ENCODE results near the gene GLP2R.

GLP2R gene

GRCh38 chr17:9926150-9926804 is 100.6 kb downstream of the GLP2R start:
- peaks cover 1% of the 10 kb centered on the region for H3K27me3 Mint-ChIP-seq
- no peaks in the 10 kb centered on the region for H3K9me3 Mint-ChIP-seq (ENCODE audit: low read depth)
- H3K36me3 Mint-ChIP-seq, result no peaks in the 10 kb centered on the region
- H3K4me1 Mint-ChIP-seq (ENCODE audit: low read depth), result peaks cover 2% of the 10 kb centered on the region
- H3K27ac Mint-ChIP-seq, result no peak overlapping the region
- no peak overlapping the region for H3K4me3 Mint-ChIP-seq

- Mint-ChIP-seq H3K36me3 (no peaks in the 10 kb centered on the region), H3K4me1 (ENCODE audit: low read depth) (peaks cover 2% of the 10 kb centered on the region), H3K4me3 (no peak overlapping the region), H3K27ac (no peak overlapping the region), H3K27me3 (peaks cover 4% of the 10 kb centered on the region), H3K9me3 (ENCODE audit: low read depth) (no peaks in the 10 kb centered on the region)
Measured at GRCh38 chr17:9928601-9929333, 103.0 kb downstream of the GLP2R start.

- no peak overlapping the region for H3K4me3 Mint-ChIP-seq
- H3K9me3 Mint-ChIP-seq (ENCODE audit: low read depth), result no peaks in the 10 kb centered on the region
- no peaks in the 10 kb centered on the region for H3K4me1 Mint-ChIP-seq (ENCODE audit: low read depth)
- H3K27me3 Mint-ChIP-seq, result peaks cover 4% of the 10 kb centered on the region
- H3K36me3 Mint-ChIP-seq, result no peaks in the 10 kb centered on the region
- no peak overlapping the region for H3K27ac Mint-ChIP-seq
Measured at GRCh38 chr17:9929871-9930270, 104.1 kb downstream of the GLP2R start.

GRCh38 chr17:9931144-9931741 is 105.5 kb downstream of the GLP2R start:
- no peaks in the 10 kb centered on the region for H3K36me3 Mint-ChIP-seq
- H3K4me1 Mint-ChIP-seq (ENCODE audit: low read depth), result no peaks in the 10 kb centered on the region
- H3K4me3 Mint-ChIP-seq, result no peak overlapping the region
- no peak overlapping the region for H3K27ac Mint-ChIP-seq
- H3K27me3 Mint-ChIP-seq, result peaks cover 4% of the 10 kb centered on the region
- no peaks in the 10 kb centered on the region for H3K9me3 Mint-ChIP-seq (ENCODE audit: low read depth)

- Mint-ChIP-seq H3K27ac (no peak overlapping the region), H3K4me1 (ENCODE audit: low read depth) (no peaks in the 10 kb centered on the region), H3K9me3 (ENCODE audit: low read depth) (no peaks in the 10 kb centered on the region), H3K4me3 (no peak overlapping the region), H3K36me3 (no peaks in the 10 kb centered on the region), H3K27me3 (peaks cover 4% of the 10 kb centered on the region)
Measured at GRCh38 chr17:9932491-9932890, 106.8 kb downstream of the GLP2R start.

GRCh38 chr17:9934331-9934730 is 108.6 kb downstream of the GLP2R start:
- no peaks in the 10 kb centered on the region for H3K36me3 Mint-ChIP-seq
- no peaks in the 10 kb centered on the region for H3K4me1 Mint-ChIP-seq (ENCODE audit: low read depth)
- no peak overlapping the region for H3K4me3 Mint-ChIP-seq
- H3K27me3 Mint-ChIP-seq, result peaks cover 3% of the 10 kb centered on the region
- H3K27ac Mint-ChIP-seq, result no peak overlapping the region
- H3K9me3 Mint-ChIP-seq (ENCODE audit: low read depth), result peaks cover 5% of the 10 kb centered on the region

- H3K27me3 Mint-ChIP-seq, result peaks cover 3% of the 10 kb centered on the region
- no peaks in the 10 kb centered on the region for H3K36me3 Mint-ChIP-seq
- H3K27ac Mint-ChIP-seq, result no peak overlapping the region
- no peak overlapping the region for H3K4me3 Mint-ChIP-seq
- H3K9me3 Mint-ChIP-seq (ENCODE audit: low read depth), result peaks cover 5% of the 10 kb centered on the region
- H3K4me1 Mint-ChIP-seq (ENCODE audit: low read depth), result no peaks in the 10 kb centered on the region
Measured at GRCh38 chr17:9935408-9935807, 109.7 kb downstream of the GLP2R start.

- Mint-ChIP-seq H3K36me3 (no peaks in the 10 kb centered on the region), H3K9me3 (ENCODE audit: low read depth) (peaks cover 5% of the 10 kb centered on the region), H3K27me3 (peaks cover 3% of the 10 kb centered on the region), H3K4me3 (no peak overlapping the region), H3K4me1 (ENCODE audit: low read depth) (no peaks in the 10 kb centered on the region), H3K27ac (no peak overlapping the region)
Measured at GRCh38 chr17:9936095-9936494, 110.4 kb downstream of the GLP2R start.

- H3K27ac Mint-ChIP-seq, result no peak overlapping the region
- H3K36me3 Mint-ChIP-seq, result no peaks in the 10 kb centered on the region
- no peaks in the 10 kb centered on the region for H3K27me3 Mint-ChIP-seq
- H3K4me1 Mint-ChIP-seq (ENCODE audit: low read depth), result no peaks in the 10 kb centered on the region
- peaks cover 5% of the 10 kb centered on the region for H3K9me3 Mint-ChIP-seq (ENCODE audit: low read depth)
- H3K4me3 Mint-ChIP-seq, result no peak overlapping the region
Measured at GRCh38 chr17:9937241-9937761, 111.6 kb downstream of the GLP2R start.

- Mint-ChIP-seq H3K27me3 (no peaks in the 10 kb centered on the region), H3K27ac (no peak overlapping the region)
Measured at GRCh38 chr17:9937901-9938300, 112.2 kb downstream of the GLP2R start.

GRCh38 chr17:9938764-9939163 is 113.0 kb downstream of the GLP2R start:
- Mint-ChIP-seq H3K9me3 (ENCODE audit: low read depth) (peaks cover 5% of the 10 kb centered on the region), H3K36me3 (no peaks in the 10 kb centered on the region), H3K27ac (no peak overlapping the region), H3K27me3 (no peaks in the 10 kb centered on the region), H3K4me3 (no peak overlapping the region), H3K4me1 (ENCODE audit: low read depth) (no peaks in the 10 kb centered on the region)

More at GRCh38 chr17:9937901-9938300, 112.2 kb downstream of the GLP2R start:
- Mint-ChIP-seq H3K36me3 (no peaks in the 10 kb centered on the region), H3K4me1 (ENCODE audit: low read depth) (no peaks in the 10 kb centered on the region), H3K4me3 (no peak overlapping the region), H3K9me3 (ENCODE audit: low read depth) (peaks cover 5% of the 10 kb centered on the region)

- Mint-ChIP-seq H3K36me3 (no peaks in the 10 kb centered on the region), H3K4me1 (ENCODE audit: low read depth) (no peaks in the 10 kb centered on the region), H3K4me3 (no peak overlapping the region), H3K27ac (no peak overlapping the region), H3K9me3 (ENCODE audit: low read depth) (peaks cover 5% of the 10 kb centered on the region), H3K27me3 (no peaks in the 10 kb centered on the region)
Measured at GRCh38 chr17:9940841-9941240, 115.1 kb downstream of the GLP2R start.

- Mint-ChIP-seq H3K9me3 (ENCODE audit: low read depth) (peaks cover 5% of the 10 kb centered on the region), H3K4me3 (no peak overlapping the region), H3K36me3 (no peaks in the 10 kb centered on the region), H3K4me1 (ENCODE audit: low read depth) (no peaks in the 10 kb centered on the region), H3K27ac (no peak overlapping the region), H3K27me3 (no peaks in the 10 kb centered on the region)
Measured at GRCh38 chr17:9941305-9941704, 115.6 kb downstream of the GLP2R start.

Measured in activated naive CD8-positive, alpha-beta T cell (primary cell).